Effector CD8-positive, alpha-beta T cell (primary cell): ENCODE results near the gene KSR1.
"Not testable (repeated sequence)": the region's sequence is repeated elsewhere in the genome, so short reads cannot be mapped to it uniquely, and the experiment has no call there.

Experiments used
- DNase-seq: peaks from one replicate; lab custom pipeline; 2025; lab: John Stamatoyannopoulos, UW

KSR1 gene

DNA sequence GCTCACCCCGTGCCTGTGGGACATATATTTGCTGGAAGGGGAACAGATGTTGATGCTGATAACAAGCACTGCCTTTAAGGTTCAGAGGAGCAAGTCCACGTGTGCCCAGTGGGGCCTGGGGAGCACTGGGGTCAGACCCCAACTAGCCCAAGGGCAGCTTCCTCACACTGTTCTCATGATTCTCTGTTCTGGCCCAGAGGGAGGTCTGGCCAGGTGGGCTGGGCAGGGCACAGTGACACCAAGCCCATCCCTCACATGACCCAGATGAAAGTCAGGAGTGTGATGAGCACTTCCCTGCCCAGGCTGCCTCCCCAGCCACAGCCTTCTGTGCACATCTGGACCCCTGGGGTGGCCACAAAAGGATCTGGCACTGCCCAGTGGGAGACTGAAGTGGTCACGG lies 29.8 kb upstream of the KSR1 start:
- not testable (repeated sequence) for DNase-seq

DNA sequence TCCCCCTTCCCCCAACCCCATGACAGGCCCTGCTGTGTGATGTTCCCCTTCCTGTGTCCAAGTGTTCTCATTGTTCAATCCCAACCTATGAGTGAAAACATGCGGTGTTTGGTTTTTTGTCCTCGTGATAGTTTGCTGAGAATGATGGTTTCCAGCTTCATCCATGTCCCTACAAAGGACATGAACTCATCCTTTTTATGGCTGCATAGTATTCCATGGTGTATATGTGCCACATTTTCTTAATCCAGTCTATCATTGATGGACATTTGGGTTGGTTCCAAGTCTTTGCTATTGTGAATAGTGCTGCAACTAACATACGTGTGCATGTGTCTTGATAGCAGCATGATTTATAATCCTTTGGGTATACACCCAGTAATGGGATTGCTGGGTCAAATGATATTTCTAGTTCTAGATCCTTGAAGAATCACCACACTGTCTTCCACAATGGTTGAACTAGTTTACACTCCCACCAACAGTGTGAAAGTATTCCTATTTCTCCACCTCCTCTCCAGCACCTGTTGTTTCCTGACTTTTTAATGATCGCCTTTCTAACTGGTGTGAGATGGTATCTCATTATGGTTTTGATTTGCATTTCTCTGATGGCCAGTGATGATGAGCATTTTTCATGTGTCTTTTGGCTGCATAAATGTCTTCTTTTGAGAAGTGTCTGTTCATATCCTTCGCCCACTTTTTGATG lies 28.9 kb upstream of the KSR1 start:
- not testable (repeated sequence) for DNase-seq

DNA sequence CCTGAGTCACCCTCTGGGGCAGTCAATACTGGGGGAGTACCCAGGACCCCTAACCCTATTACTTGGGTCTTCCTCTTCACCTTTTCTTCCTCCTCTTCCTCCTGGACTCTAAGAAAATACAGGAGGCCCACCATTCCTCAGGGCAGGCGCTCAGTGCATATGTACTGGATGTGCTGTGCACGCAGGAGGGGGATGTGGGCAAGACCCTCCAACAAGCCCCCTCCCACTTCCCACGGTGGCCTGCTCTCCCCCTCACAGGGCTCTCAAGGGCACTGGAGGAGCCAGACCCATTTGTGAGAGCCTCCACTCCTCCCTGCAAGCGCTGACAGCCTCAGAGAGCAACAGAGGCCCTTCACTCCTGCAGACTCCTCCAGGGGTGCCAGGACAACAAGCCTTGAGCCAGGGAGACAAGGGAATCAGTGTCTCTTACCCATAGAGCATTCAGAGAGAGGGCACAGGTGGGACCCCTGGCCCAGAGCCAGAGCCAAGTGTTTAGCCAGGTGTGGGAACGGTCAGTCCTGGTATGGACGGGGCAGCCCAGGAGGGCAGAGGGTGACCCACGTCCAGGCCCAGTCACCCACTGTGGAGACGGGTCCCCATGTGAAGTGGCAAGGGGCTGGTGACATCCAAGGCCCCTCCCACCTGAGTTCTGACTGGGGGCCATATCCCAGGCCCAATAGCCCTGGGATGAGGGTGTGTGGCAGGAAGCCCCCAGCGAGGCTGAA lies 27.3 kb upstream of the KSR1 start:
- no peak for DNase-seq

DNA sequence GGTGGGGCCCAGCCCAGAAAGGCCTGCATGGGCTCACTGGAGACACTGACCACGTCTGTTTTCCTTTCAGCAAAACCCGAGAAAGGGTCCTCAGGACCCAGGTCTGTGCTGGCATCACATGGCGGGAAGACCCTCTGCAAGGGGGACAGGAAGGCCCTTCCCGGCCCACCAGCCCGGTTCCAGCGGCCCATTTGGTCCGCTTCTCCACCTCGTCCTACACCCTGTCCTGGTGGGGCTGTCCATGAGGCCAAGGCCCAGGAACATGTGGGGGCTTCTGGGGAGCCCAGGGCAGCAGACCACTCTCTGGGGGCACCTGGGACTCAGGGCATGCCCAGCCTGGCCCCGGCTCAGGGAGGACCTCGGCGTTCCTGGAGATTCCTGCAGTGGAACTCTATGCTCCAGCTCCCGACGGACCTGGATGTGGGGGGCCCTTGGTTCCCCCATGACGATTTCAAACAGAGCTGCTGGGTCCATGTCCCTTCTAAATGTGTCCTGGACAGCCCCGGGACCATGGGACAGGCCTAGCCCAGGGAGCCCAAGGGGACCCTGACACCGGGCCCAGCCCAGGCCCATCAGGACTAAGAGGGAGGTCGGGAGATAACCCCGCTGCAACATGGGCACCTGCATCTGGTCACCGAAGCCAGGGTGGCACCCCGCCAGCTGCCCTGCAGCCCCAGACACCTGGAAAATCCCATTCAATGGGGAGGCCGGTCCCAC lies 26.4 kb upstream of the KSR1 start:
- no peak for DNase-seq

DNA sequence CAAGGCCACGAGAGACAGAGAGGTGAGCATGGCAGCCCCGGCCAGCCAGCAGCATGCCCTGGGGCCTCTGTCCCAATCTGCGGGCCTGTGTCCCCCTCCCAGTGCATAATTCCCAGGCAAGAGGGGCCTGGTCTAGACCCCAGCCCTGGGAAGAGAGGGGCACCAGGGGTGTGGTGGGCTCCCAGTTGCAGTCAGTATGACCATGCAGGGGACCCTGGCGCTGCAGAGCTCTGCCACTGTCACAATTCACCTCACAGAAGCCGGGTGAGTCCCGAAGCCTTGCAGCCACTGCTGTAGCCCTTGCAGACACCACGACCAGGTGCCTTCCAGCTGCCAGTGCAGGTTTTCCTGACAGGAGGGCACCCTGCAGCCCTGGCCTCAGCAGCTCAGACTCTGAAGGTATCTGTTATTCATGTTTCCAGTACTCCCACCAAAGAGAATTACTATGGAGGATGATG lies 25.8 kb upstream of the KSR1 start:
- DNase-seq = no peak

DNA sequence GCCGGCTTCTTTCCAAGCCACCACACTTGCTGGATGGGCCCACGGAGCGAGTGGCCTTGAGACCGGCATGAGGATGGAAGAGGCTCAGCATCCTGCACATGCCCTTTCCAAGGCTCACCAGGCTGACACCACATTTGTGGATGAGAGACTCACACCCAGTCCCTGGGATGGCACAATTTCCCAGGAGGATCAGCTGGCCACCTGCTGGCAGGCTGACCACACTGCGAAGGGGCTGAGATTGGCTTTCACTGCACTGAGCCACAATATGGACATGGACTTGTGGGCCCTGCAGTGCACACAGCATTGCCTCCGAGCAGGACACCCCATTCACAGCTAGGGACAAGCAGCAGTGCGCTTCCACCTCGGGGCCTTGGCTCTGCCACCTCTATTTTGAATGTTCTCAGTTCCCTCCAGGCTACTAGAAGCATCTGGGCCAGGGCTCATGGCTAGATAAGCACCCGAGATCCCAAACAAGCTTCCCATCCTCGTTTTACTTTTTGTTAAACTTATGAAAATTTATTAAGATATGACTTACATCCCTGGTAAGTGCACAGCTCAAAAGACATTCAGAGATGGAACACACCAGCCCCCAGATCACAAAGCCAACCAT lies 25.3 kb upstream of the KSR1 start:
- DNase-seq = no peak

DNA sequence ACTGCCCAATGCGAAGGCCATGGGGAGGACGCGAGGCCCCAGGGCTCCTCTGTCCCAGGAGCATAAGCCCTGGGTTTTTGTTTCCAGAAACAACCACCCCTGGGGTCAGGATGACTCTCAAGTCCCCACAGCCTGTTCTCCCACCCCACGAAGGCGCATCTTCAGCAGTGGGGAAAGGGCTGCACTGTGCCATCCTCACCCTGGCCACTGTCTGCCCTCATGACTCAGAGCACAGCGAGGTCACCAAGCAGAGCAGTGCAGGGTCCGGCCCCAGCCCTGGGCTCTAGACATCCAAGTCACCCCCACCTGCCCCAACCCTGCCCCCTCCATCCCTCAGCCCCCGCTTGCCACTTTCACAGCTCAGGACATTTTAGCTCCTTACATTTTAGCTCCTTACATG lies 22.7 kb upstream of the KSR1 start:
- no peak for DNase-seq

DNA sequence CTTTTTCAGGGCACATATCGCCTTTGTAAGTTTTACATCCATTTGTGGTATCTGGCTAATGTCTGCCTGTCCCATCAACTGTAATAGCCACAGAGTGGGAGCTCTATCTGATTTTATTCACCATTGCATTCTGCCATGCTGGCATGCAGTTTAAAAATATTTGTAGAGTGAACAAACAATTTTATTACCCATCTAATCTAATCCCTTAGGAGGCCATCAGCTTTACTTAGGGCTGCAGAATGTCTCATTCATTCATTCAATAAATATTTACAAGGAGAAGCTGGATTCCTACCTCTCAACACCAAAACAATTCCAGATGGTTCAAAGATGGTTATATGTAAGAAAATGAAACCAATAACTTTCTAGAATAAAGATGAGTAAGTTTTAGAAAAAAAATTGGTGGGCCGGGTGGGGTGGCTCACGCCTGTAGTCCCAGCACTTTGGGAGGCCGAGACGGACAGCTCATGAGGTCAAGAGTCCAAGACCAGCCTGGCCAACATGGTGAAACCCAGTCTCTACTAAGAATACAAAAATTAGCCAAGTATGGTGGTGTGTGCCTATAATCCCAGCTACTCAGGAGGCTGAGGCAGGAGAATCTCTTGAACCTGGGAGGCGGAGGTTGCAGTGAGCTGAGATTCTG lies 20.7 kb upstream of the KSR1 start:
- DNase-seq = not testable (repeated sequence)

DNA sequence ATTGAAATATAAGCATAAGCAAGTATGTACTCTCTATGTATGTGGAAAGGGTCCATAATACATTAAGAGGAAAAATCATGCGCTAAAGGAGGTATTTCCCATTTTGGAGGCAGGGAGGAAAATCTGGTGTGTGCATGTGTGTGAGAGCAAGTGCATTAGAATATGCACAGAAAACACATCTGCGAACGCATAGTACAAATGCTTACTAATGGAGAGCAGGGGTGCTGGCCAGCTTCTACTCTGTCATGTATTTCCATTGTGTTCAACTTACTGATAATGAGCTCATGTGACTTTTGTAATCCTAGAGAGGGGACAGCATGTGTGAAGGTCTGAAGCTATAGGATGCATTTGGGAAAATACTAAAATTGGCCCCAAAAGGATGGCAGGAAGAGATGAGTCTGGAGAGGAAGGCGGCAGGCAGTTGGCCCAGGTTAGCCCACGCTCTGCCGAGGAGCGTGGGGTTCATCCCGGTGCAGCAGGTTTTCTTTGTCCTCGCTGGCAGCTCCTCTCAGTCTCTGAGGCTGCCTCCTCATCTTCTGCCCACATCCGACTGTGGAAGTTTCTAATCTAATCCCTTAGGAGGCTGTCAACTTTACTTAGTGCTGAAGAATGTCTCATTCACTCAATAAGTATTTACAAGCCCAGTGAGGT lies 17.8 kb upstream of the KSR1 start:
- no peak for DNase-seq

DNA sequence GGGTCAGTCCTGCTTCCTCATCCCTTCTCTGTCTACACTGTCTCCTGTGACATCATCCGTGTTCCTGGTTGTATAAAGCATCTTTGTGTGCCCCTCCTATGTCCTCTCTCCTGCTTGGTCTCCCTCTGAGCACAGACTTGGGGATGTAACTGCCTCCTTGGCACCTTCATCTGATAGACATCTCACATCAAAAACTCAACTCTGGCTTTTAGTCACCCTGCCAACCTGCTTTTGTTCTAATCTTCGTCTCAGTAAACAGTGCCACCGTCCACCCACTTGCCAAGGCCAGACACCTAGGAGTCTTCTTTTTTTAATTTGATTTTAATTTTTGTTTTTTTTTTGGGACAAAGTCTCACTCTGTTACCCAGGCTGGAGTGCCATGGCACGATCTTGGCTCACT lies 16.9 kb upstream of the KSR1 start:
- DNase-seq = no peak

DNA sequence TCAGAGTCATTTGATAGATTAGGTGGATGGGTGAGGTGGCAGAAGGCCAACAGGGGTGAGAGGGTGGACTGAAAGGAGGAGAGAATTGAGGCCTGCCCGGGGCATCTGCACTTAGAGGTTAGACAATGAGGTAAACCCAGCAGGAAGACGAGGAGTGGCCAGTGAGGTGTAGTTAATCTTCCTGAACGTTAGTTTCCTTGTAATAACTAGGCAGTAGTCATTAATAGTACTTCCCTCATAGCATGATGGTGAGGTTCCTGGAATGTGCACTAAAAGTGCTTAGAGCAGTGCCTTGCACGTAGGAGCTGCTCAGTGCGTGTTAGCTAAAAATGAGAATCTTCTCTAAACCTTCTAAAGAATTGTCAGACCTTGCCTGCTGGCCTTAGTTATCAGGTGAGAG lies 13.5 kb upstream of the KSR1 start:
- DNase-seq = no peak

DNA sequence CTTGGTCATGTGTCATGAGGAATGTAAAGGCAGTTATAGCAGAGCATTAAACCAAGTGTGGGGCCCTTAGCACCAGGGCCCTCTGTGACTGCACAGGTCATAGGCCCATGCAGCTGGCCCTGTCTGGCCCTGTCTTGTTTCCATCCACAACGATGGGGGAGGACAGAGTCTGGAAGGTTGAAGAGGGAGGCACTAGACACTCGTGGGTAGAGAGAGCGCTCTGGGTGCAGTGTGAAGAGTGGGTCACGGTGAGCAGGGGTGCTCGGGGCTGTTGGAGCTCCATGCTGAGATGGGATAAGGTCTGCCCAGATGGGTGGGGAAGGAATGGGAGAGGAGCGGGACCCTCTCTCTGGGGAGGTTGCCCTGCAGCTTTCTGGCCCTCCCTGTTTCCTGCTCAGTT lies 12.8 kb upstream of the KSR1 start:
- no peak for DNase-seq

DNA sequence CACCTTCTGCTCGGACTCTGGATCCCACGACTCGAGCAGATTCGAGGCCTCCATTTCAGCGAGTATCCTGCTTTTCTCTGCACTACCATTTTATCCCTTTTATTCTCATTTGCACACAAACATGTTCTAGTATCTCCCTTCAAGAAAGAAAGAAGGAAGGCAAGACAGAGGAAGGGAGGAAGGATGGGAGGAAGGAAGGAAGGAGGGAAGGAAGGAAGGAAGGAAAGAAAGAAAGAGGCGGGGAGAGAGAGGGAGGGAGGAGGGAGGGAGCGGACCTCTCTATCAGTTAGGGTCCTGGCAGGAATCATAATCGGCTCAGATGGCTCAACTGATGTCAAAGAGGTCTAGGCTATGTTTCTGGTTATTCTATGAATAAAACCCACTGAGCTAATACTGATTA lies 10.3 kb upstream of the KSR1 start:
- no peak for DNase-seq

DNA sequence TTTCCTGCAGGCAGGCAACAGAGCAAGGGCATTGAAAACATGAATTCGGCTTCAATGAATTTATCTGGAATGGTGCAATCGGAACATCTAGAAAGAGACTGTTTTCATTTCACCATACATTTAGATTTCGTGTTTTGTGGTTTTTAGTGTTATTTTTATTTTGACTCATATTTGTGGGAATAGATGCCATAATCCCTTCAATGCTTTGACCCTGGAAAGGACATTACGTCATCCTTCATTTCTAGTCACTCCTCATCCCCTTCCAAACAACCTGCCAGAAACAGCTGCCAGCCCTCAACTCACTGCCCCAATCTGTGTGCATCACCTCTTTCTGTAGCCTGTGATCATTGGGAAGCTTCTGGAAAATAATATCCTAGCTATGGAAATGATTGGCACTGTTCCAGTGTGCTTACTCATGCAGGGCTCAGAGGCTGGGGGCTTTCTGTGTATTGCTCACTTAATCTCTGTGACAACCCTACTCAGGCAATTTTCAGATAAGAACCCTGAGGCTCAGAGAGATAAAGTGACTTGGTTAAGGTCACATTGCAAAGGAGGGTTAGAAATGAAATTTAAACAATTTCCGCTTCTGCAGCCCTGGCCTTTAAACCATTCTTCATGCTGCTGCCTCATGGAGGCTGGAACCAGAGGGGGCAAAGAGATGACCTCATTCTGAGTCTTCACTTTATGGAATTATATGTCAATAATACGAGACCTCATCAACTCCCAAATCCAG lies 9.5 kb upstream of the KSR1 start:
- no peak for DNase-seq

DNA sequence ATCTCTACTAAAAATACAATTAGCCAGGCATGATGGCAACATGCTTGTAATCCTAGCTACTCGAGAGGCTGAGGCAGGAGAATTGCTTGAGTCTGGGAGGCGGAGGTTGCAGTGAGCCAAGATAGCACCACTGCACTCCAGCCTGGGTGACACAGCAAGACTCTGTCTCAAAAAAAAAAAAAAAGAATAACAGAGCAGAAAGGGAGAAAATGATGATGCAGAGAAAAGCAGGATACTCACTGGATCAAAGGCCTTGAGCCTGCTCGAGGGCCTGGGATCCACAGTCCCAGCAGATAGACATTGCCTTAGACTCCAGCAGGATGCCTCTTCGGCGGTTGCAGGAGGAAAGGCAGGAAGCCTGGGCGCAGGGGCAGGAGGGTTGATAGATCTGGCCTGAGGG lies 7.7 kb upstream of the KSR1 start:
- not testable (repeated sequence) for DNase-seq

DNA sequence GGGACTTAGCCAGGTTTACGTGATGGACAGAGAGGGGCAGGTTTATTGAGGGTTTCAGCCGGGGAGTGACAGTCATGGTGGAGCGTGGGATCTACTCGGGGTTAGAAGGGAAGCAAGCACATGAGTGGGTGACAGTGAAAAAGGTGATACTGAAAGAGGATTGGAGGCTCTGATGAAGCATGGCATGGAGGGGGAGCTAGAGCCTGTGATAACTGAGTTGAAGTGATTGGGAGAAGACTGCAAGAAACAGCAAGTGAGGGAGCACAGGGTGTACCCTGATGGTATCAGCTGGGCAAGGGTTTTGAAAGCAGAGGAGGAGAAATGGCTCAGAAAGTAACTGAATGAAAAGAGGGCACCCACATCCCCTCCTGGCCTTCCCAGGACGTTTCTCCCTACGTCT lies 6.7 kb upstream of the KSR1 start:
- DNase-seq = no peak

DNA sequence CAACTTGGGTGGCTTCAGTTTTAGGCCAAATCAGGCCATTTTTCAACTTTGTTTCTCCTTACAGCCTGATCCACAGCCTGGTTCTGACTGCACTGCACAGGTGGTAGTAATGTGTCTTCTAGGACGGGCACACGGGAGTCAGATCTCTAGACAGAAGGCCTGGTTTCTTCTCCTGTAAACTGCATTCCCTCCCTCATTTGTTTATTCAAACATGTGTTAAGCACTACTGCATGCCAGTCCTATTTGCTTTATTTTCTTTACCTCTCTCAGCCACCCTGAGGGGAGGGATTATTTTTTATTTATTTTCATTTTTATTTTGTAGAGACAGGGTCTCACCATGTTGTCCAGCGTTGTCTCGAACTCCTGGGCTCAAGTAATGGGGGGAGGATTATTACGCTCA lies 6.3 kb upstream of the KSR1 start:
- no peak for DNase-seq

DNA sequence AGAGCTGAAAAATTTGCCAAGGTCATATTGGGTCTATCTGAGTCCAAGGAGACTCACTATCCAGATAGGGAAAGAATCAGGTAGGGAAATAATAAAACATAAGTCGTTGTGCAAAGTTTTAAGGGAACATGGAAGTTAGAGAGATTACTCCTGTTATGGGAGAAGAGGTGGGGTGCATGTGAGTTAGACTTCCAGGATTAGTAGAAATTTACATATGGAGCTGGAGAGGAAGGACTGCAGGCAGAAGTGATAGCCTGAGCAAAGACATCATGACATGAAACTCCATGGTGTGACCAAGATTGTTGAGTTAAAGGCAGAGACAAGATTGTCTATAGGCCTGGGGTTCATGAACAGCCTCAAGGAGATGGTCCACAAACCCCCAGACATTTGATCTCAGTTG lies 5.8 kb upstream of the KSR1 start:
- DNase-seq = no peak

DNA sequence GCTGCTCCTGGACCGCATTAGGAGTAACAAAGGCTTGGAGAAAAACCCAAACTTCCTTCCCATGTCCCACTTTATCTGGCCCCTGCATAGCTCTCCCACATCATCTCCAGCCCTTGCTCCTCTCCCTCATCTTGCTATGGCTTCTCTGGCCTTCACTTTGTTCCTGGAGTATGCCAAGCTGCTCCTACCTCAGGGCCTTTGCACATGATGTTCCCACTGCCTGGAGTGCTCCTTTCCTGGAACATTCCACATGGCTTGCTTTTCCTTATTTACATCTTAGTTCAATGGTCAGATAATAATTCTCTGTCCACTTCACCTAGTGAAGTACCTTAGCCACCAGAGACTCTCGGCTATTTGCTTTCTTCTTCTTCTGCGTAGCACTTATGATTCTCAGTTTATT lies 4.3 kb upstream of the KSR1 start:
- DNase-seq = no peak

DNA sequence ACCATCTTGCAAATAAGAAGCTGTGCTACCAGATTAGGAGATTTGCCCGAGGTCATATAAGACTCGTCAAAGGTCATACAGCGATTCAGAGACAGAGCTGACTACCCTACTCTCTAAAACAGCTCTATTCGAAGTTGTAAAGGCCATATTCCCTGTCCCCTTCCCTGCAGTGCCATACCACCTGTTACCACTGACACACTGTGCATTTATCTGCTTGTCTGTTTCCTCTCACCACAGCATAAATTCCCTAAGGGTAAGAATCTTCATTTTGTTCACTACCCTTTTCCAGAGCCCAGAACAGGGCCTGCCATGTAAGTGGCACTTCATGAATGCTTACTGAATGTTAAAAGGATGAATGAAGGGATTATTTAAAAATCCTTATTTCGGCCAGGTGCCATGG lies 3.4 kb upstream of the KSR1 start:
- DNase-seq = no peak

DNA sequence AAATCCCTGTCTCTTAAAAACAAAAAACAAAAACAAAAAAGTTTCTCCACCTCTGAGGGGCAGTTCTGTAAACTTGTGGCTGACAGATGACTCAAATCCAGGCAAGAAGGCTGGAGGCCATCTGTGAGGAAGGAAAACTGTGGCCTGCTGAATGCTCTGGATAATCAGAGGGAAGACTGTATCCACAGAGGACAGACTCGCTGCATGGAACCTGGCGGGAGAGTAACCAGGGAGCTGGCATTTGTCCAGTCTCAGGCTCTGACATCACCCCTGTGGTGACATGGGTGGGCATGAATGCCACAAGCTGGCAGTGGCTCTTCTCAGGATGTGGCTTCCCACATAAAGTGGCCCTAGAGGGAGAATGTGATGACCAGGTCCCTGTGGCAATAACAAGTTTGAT lies 2.8 kb upstream of the KSR1 start:
- DNase-seq = no peak
